ENCODE data around the gene CNTN5.

CNTN5 gene

DNA sequence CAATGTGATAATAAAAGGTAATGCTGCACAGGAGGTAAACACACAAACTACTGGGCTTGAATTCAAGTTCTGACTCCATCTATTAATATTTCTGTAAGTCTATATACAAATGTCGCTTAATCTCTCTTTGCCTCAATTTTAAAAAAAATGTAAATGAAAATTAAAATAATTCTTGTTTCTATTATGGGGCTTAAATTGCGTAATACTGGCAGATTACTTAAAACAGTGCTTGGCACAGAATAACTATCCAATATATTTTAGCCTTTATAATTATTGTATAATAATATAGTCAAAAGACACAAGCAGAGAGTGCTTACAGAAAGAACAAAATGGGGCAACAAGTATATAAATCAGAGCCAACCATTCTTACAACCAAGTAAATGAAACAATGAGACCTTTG, 489.1 kb downstream of the CNTN5 start:
- DNase-seq (ENCODE audit: low read depth, low spot score), result no peak

DNA sequence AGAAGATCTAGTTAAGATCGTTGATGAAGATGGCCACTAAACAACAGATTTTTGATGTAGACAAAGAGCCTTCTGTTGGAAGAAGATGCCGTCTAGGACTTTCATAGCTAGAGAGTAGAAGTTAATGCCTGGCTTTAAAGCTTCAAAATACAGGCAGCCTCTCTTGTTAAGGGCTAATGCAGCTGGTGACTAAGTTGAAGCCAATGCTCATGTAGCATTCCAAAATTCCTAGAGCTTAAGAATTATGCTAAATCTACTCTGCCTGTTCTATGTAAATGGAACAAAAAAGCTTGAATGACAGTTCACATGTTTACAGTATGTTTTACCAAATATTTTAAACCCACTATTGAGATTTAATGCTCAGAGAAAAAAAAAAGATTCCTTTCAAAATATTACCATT, 492.6 kb downstream of the CNTN5 start:
- no peak for DNase-seq (ENCODE audit: low read depth, low spot score)

DNA sequence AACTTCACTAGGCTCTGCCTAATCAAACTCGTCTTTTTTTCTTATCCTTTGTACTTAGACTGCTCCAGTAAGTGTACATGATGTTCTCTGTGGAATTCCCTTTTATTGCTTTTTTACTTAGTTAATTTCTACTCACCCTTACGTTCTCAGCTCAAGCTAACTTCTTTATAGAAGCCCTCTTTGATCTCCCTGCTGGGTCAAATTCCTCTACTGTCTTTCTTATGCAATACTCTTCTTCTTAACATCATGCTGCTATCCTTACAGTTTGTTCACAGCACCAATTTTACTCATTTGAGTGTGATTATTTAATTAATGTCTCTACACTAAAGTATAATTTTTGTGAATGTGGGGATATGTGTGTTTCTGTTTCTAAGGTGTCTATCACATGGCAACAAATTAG, 498.3 kb downstream of the CNTN5 start:
- DNase-seq (ENCODE audit: low read depth, low spot score), result no peak

DNA sequence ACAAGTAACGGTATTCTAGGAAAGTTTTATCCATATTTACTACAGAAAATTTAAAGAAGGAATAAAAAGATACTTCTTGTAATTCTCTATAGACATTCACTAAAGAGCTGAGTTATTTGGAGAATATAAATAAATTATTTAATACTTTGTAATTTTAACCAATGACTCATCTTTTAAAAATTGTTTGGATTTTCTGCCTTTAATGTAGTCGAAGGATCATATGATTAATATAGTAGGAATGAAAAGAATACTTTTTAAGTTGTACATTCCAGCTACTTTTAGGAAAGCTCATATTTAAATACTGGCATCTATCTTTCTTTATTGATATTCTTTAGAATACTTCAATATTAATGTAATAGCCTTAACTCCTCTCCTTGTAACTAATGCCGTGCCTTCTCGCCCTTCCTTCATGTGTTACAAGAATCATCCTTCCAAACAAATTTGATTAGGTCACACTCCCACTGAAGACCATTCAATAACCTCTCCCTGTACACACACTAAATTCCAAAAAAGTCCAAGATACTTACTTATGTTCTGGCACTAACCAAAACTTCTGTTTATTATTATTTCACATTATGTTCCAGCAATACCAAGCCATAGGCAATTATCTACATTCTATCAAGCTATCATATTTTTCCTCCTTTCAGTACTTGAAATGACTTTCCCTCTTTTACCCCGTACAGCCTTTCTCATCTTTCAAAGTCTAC, 501.9 kb downstream of the CNTN5 start:
- no peak for DNase-seq (ENCODE audit: low read depth, low spot score)

DNA sequence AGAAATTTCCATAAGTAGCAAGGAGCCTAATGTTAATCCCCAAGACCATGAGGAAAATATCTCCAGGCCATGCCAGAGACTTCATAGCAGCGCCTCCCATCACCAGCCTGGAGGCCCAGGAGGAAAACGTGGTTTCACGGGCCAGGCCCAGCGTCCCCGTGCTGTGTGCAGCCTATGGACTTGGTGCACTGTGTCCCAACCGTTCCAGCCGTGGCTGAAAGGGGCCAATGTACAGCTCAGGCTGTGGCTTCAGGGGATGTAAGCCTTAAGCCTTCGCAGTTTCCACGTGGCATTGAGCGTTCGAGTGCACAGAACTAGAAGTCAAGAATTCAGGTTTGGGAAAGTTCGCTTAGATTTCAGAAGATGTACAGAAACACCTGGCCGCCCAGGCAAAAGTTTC, 510.7 kb downstream of the CNTN5 start:
- no peak for DNase-seq (ENCODE audit: low read depth, low spot score)

DNA sequence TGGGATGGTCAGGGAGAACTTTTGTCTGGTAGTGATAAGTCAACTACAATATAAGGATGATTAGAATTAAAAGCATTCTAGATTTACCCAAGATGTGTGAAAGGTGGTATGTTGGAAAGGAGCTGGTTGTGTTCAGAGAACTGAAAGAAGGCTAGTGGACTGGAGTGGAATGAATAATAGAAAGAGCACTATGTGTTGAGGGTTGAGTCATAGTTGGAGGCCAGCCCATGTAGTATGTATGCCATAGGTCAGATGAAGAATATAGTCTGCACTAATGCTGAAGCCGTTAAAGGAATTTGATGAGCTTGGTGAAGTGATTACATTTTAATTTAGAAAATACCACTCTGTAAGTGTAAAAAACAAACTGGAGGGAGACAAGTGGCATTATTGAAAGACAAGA, 514.1 kb downstream of the CNTN5 start:
- no peak for DNase-seq (ENCODE audit: low read depth, low spot score)

DNA sequence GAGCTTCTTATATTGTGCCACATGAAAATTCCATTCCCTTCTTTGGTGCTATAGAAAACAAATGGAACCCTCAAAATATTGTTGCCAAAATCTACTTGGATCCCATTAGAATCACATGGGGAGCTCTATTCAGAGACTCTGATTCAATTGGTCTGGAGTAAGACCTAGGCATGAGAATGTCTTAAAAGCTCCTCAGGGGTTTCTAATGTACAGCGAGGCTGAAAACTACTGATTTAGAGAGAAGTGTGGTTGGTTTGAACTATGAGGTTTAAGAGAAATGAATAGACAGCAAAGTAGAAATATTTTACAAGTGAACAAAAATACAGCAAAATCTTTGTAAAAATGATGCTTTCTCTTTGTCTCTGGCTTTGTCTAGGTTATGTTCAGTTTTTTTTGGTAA, 514.7 kb downstream of the CNTN5 start:
- DNase-seq (ENCODE audit: low read depth, low spot score), result no peak

DNA sequence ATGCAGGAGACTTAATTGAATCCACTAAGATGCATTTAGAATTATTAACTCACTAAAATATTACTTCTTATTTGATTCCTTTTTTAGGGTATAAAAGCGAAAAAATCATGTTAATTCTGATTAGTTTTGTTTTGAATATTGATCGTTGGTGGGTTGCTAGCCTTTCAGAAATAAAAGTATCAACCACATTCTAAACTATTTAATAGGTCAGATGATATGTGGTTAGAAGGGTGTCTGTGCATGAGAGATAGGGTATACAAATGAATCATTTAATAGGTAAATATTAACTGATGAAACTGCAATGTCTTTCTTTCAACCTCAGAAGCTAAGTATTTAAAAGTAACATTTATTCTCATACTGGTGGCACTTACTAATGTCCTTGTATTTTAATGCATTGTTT, 515.1 kb downstream of the CNTN5 start:
- DNase-seq (ENCODE audit: low read depth, low spot score), result no peak

DNA sequence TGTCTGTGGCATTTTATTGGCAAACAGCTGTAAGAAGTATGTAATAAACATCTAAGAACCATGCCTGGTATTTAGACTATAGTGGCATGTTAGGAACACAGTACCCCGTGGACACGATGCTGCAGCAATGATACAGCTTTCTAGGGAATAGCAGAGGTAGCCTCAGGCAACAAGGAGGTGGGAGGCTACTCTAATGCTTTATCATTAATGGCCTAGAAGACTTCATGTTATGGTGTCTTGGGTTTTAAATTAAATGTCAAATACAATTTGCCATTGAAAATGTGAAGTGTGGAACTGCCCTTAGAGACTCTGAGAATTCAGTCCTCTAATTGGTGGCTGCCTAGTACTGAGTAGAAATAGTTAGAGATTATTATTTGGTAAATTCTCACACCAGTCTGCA, 516.9 kb downstream of the CNTN5 start:
- no peak for DNase-seq (ENCODE audit: low read depth, low spot score)

DNA sequence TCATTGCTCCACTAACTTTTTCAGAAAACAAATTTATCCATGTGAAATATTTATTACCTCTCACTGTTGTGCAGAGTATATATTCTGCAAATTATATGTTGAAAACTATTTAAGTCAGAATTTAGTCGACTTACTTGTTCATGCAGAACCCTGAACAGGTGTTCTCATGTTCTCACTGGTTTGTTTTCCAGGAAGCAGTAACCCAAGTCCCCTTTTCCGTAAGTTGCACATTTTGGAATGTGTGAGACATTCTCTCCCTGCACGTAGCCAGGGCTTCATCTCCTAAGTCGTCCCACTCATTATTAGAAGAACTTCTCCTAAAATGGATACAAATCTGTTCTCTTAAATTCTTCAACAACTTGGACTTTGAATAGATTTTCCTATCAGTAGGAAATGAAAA, 524.9 kb downstream of the CNTN5 start:
- no peak for DNase-seq (ENCODE audit: low read depth, low spot score)

DNA sequence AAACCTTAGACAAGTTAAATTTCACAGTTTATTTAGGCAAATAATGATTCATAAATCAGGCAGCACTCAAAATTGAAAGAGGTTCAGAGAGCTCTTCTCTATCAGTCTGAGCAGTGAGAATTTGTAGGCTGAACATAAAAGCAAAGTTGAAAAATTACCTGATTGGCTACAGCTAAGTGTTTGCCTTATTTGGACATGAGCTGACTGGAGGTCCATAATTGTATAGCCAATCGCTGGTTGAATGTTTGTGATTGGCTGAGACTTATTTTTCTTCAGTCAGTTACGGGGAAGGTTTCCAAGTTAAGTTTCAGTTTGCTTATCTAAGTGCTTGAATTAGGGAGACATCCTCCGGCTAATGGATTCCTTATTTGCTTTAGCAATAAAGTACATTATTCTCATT, 527.5 kb downstream of the CNTN5 start:
- no peak for DNase-seq (ENCODE audit: low read depth, low spot score)

DNA sequence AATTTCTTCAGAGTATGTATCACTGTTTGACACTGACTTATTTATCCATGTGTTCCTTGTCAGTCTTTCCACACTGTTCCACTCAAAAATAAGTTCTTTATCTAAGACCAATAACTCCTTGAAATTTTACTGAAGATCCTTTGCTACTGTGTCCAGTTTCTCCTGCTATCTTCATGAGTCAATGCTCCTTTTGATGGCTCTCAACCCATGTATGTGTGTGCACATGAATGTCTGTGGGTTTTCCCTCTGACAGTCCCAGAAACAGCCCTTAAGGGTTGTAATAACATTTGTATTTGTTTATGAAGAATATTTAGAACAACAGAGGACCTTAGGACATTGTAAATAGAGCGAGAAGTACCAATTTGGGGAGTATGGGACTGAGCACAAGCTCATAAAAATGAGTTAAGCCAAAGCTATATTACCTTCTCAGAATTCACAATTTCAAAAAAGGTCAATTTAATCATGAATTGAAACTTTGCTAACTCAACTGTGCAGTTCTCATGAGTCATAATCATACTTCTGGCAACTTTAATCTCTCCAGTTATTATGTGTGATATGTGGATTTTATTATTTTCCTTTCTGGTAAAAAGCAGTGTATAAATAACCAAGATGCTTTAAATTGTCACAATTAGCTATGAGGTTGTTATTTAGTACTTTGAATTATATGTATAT, 533.6 kb downstream of the CNTN5 start:
- DNase-seq (ENCODE audit: low read depth, low spot score), result no peak

DNA sequence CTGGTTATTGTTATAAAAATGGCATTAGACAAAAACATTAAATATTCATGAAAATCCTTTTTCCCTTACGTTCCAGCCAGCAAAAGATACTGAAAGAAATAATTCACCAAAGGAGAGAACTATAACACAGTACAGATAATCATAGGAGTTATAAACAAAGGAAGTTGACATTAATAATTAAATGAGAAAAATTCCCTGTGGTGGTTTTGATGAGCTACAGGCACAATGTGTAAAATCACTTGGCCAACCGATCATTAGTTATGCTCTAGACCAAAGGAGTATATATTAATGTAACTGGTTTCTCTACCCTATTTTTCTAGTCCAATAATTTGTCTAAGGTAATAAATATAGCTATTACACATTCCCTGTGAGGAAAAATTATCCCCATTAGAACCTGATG, 534.7 kb downstream of the CNTN5 start:
- no peak for DNase-seq (ENCODE audit: low read depth, low spot score)

DNA sequence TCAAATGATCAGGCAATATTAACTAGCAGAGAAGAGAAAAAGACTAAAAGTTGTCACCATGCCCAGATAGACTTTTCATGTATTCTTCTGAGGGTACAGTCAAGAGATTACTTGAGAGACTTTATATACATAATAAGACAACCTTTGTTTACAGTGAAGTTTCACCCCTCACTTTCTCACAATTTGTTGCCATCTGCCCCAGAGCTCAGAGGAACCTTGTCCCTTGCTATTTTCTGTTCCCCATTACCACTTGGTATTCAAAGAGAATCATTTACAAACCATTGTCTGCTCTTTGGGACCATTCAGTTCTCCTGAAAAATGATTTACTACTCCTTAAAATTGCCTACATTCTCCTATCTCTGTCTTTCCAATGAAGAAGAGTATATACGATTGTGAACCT, 544.6 kb downstream of the CNTN5 start:
- DNase-seq (ENCODE audit: low read depth, low spot score), result no peak

DNA sequence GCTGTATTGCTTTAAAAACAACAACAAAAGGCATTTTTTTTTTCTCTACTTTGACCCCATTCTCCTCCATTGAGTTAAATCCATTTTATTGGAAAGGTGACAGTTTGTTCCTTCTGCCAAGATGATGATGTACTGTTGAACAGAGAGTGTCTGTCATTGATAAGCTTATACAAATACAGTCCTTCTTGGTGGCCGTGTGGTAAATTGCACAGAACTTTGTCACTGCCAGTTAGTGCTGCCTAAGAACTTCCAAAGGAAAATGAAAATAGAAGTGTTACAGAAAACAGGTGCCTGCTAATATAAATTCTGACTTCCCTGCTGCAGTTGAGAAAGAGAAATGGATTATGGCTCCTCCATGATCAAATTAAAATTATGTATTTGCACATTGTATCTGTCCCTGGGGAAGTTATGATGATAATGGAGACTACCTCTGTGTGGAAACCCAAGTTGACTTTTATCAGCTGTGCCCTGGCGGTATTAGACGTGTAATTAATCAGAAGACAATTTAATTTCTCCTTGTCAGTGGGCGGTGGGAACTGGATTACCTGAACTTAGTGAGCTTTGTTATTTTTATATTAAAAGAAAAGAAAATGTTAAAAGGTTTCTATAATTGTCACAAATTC, 546.7 kb downstream of the CNTN5 start:
- no peak for DNase-seq (ENCODE audit: low read depth, low spot score)

DNA sequence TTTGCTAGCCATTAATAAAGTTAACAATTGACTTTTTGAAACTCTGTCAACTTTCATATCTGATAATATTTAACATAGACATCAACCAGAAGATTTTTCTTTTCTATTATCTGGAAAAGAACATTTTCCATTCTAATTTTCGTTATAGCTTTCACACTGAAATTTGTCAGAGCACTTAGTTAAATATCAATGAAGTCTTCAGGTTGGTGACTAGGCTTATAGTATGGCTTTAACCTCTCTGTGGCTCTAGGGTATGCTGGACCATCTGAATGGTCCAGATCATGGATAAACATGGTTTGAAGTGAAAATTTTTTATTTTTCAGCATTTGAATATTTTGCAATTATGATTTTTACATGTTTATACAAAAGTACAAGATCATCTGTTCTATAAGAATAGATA, 548.1 kb downstream of the CNTN5 start:
- DNase-seq (ENCODE audit: low read depth, low spot score), result no peak

DNA sequence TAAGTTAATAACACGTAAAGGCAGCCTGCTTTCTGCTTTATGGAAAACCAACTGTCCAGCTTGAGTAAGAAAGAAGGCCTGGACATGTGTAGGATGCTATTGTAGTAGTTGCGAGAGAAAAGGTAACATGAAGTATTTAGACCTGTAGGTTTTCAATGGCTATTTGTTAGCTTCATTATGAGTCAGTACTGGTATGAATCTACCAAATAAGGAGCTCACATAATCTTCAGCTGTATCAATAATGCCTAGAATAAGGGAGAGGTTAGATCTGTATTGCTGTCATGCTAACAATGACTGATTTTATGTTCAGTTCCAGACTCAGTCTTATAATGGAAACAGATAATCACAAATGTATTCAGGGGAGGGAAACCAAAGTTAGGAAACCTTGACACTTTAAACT, 550.3 kb downstream of the CNTN5 start:
- DNase-seq (ENCODE audit: low read depth, low spot score), result no peak

DNA sequence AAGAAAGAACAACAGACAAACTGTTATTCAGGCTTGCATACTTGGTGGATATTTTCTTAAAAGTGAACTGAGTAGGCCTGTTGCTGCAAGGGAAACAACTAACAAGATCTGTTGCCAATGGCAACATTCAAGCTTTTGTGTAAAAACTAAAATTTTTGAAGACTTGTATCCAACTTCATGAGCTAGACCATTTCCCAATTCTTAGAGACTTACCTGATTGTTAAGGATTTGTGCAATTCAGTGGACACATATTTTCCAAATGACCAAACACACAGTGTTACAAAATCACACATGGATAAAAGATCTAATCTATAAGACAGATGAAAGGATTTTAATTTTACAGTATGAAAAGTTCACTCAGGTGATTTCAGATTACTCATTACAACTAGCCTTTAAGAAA, 564.1 kb downstream of the CNTN5 start:
- DNase-seq (ENCODE audit: low read depth, low spot score), result no peak

DNA sequence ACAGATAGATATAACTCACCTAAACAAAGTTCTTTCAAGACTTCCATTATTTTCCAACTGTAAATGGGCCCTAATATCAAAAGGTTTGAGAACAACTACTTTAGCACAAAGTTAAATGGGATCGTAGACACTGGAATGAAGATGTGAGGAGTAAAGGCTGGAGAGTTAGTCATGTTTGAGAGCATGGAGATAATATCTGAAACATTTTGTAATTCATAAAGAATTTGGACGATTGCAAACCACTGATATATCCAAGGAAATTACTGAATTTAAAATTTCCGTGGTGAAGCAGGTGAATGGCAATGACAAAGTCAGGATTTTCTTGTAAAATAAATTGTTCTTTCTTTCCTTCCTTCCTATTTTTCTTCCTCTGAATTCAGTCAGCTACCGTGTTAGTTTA, 564.9 kb downstream of the CNTN5 start:
- no peak for DNase-seq (ENCODE audit: low read depth, low spot score)

DNA sequence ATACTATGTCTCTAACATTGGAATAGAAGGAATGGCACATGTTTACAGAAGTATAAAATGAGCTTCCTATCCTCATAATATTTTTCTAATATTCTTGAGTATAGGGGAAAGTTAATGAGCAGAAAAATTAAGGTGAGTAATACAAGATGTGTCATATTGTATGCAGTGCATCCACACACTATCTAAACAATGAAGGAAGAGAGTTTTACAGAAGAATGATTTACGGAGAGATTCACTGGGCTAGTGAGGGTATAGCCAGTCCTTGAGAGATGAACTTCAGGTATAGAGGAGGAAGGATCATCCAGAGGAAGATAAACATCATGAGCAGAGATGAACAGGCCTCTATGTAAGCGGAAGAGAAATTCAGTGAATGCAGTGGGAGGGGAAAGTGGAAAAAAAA, 569.0 kb downstream of the CNTN5 start:
- no peak for DNase-seq (ENCODE audit: low read depth, low spot score)

DNA sequence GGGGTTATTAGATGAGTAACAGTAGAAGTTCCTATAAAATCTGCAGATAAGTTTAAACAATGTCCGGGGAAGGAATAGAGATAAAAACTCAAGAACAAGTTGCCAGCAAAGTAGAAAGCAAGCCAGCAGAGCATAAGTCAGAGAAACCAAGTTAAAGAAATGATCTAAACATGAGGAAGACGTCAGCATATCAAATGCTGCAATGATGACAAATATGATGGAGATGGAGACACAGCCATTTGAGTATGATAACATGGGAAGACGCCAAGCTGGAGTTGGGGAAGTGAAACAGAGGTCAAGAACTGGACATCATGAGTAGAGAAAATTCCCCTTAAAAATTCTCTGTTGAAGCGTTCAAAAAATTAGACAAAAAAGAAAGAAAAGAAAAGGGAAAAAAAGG, 571.5 kb downstream of the CNTN5 start:
- no peak for DNase-seq (ENCODE audit: low read depth, low spot score)

DNA sequence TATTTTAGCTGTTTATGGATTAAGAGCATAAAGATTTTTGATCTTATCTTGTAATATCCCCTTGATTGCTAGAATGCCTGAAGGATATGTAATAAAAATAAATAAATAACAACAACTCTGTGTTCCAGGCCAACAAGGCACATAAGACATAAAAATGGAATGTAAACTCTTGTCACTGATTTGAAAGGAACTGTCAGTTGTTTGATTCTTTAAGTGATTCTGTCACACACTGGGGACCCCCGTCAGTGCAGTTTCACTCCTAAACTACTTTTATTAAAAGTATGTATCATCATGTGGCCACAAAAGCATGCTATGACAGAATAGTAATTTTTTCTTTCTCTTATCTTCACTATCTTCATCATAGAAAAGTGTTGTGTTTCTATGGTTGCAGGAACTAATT, 572.4 kb downstream of the CNTN5 start:
- no peak for DNase-seq (ENCODE audit: low read depth, low spot score)

DNA sequence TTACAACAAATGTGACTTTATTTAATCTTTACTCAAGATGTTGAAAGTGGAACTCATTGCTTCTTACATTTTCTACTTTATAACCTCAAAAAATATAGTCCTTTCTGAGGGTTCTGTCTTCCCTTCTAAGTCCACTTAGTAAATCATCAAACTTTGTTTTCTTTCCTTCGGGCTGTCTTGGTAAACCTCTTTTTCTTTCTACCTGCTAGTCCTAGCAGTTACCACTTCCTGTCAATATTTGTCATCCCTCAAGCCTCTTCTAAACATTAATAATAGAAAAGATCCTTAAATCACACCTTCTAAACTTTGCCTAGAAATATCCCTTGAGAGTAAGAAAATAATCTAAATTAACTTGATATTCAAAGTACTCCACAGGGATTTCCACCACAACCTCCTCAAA, 580.4 kb downstream of the CNTN5 start:
- no peak for DNase-seq (ENCODE audit: low read depth, low spot score)
